BJ (cell line): ENCODE data around the gene SEBOX. TPM values are rescaled to one million over a fixed set of nuclear protein-coding genes. Genes with fewer than 3 reads are reported as not detected.

Source experiments
- CTCF ChIA-PET: fragments of 350-600 bp; formaldehyde crosslinking; extraction: SDS; loops from one replicate; lab custom pipeline; 2021; ENCODE audit warnings: antibody characterized with exemption, inconsistent platforms; lab: Yijun Ruan, JAX
- POLR2A ChIA-PET: fragments of 300-600 bp; sonication (Branson Sonifier 250); formaldehyde crosslinking; extraction: SDS; loops from one replicate; lab custom pipeline; 2021; ENCODE audit warnings: antibody characterized with exemption; lab: Charles Lee
- DNase-seq: peaks from one replicate; pipeline ENCODE4 v3.0.0-alpha.2; 2011; ENCODE audit warnings: low read depth
- H3K27me3 ChIP-seq: 2 replicates; pipeline ENCODE4 v1.6.0; 2011; ENCODE audit warnings: low read length; ENCODE audit not compliant: control insufficient read depth, insufficient read depth
- H3K36me3 ChIP-seq: 2 replicates; pipeline ENCODE4 v1.5.1; 2011; ENCODE audit warnings: low read length; ENCODE audit not compliant: control insufficient read depth, insufficient read depth
- H3K4me3 ChIP-seq: 2 replicates; pipeline ENCODE4 v1.5.1; 2011; ENCODE audit warnings: low read depth, mild to moderate bottlenecking, control low read depth, low read length
- polyA plus RNA-seq: library from polyadenylated mRNA; depleted of rRNA; stranded (reverse); fragments of >200 nt; gene quantifications from 2 replicates; pipeline ENCODE4 v1.2.3, GENCODE V29; 2011
- TF ChIP-seq, protein P1 (sequence below): IDR thresholded peaks from 2 replicates; pipeline ENCODE4 v1.5.1; 2011; ENCODE audit warnings: low read depth, mild to moderate bottlenecking, control low read depth, inconsistent platforms, low read length, moderate library complexity; ENCODE audit not compliant: insufficient read depth

SEBOX gene
- polyA plus RNA-seq, 1 experiment = not detected

GRCh38 chr17:28350271-28350670, 14.7 kb downstream of the SEBOX start:
- DNase-seq = no peak
- H3K36me3 ChIP-seq = peaks cover 36% of the 10 kb centered on the region
- TF ChIP-seq, protein P1, sequence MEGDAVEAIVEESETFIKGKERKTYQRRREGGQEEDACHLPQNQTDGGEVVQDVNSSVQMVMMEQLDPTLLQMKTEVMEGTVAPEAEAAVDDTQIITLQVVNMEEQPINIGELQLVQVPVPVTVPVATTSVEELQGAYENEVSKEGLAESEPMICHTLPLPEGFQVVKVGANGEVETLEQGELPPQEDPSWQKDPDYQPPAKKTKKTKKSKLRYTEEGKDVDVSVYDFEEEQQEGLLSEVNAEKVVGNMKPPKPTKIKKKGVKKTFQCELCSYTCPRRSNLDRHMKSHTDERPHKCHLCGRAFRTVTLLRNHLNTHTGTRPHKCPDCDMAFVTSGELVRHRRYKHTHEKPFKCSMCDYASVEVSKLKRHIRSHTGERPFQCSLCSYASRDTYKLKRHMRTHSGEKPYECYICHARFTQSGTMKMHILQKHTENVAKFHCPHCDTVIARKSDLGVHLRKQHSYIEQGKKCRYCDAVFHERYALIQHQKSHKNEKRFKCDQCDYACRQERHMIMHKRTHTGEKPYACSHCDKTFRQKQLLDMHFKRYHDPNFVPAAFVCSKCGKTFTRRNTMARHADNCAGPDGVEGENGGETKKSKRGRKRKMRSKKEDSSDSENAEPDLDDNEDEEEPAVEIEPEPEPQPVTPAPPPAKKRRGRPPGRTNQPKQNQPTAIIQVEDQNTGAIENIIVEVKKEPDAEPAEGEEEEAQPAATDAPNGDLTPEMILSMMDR = no peak
- ChIA-PET CTCF (interaction anchor here (0.8 kb wide), 1 partner anchor 164 kb away, joined by 3 read pairs; no protein-coding TSS in a partner anchor), POLR2A (no interaction called here)
- H3K27me3 ChIP-seq = no peaks in the 10 kb centered on the region
- no peak overlapping the region for H3K4me3 ChIP-seq

GRCh38 chr17:28348979-28349378, 16.0 kb downstream of the SEBOX start:
- Histone ChIP-seq H3K36me3 (peaks cover 41% of the 10 kb centered on the region), H3K4me3 (no peak overlapping the region), H3K27me3 (no peaks in the 10 kb centered on the region)
- TF ChIP-seq, protein P1 = no peak
- DNase-seq = no peak
- CTCF ChIA-PET = interaction anchor here (1.3 kb wide), 1 partner anchor 544 kb away, joined by 3 read pairs; no protein-coding TSS in a partner anchor
- POLR2A ChIA-PET = interaction anchor here (0.6 kb wide), 1 partner anchor 143 kb away, joined by 6 read pairs; no protein-coding TSS in a partner anchor

- Histone ChIP-seq H3K27me3 (no peaks in the 10 kb centered on the region), H3K36me3 (peaks cover 45% of the 10 kb centered on the region), H3K4me3 (no peak overlapping the region)
- POLR2A ChIA-PET = interaction anchor here (0.5 to 1.4 kb wide), 5 partner anchors 8 to 889 kb away, joined by 4 to 14 read pairs (median 8); partner anchors contain the start of genes IFT20, POLDIP2 and TNFAIP1
- DNase-seq = peak; percentile 52
- TF ChIP-seq, protein P1 = no peak
- CTCF ChIA-PET = interaction anchor here (0.8 to 2.1 kb wide), 8 partner anchors 9 to 542 kb away, joined by 3 to 13 read pairs (median 6); partner anchors contain the start of genes IFT20, POLDIP2 and TNFAIP1
These were observed 17.6 kb downstream of the SEBOX start for GRCh38 chr17:28347261-28347891.

DNA sequence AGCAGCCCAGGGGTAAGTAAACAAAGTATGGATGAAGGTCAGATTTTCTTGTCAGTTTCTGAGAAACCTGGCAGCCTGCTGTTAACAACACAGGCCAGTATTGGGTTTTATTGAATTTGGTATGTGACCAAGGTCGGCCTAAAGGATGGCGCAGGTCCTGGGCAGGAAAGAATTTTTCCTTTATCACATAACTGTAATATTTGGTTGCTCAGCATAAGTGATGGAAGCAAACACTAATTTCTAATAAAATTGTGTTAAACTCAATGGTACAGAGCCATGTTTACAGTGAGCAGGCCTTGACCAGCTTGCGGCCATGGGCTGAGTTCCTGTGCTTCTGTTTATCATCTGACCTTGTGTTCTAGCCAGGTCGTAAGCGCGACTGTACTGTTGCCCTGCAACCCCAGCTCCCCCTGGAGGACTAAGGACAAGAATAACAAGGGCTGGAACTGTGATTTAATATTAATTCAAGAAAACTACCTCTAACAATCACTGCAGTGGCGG, 18.2 kb downstream of the SEBOX start:
- DNase-seq = no peak
- ChIA-PET POLR2A (interaction anchor here (0.5 to 1.4 kb wide), 6 partner anchors 8 to 889 kb away, joined by 3 to 14 read pairs (median 6); partner anchors contain the start of genes IFT20, POLDIP2 and TNFAIP1), CTCF (interaction anchor here (0.5 to 2.1 kb wide), 8 partner anchors 9 to 541 kb away, joined by 3 to 13 read pairs (median 5); partner anchors contain the start of genes IFT20, POLDIP2 and TNFAIP1)
- Histone ChIP-seq H3K27me3 (no peaks in the 10 kb centered on the region), H3K36me3 (peaks cover 48% of the 10 kb centered on the region), H3K4me3 (no peak overlapping the region)
- TF ChIP-seq, protein P1 = peak; percentile 48

DNA sequence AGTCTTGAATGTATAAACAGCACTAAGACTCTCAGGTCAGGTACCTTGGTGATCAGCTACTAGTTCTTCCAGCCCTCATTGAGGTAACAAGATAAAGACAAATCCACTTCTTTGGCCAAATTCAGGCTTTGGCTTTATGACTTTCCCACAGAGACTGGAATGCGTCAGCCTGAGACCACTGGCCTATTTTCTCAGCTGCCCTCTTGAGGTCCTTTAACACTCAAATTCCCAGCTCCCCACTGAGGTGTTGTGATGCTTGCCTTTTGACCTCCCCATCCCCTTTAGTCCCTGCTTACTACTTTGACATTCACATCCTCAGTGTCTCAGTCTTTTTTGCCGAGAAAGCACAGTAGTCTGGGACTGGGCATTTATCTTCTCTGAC, 18.8 kb downstream of the SEBOX start:
- Histone ChIP-seq H3K36me3 (peaks cover 48% of the 10 kb centered on the region), H3K4me3 (no peak overlapping the region), H3K27me3 (no peaks in the 10 kb centered on the region)
- no peak for DNase-seq
- TF ChIP-seq, protein P1 = no peak
- POLR2A ChIA-PET = interaction anchor here (0.8 to 1.4 kb wide), 3 partner anchors 8 to 11 kb away, joined by 3 to 9 read pairs (median 4); partner anchors contain the start of genes IFT20, POLDIP2 and TNFAIP1
- CTCF ChIA-PET = interaction anchor here (1.8 to 2.1 kb wide), 5 partner anchors 8 to 541 kb away, joined by 4 to 13 read pairs (median 10); partner anchors contain the start of genes IFT20 and TNFAIP1
